ENCODE results near the gene ALKAL2.

ALKAL2 gene

DNA sequence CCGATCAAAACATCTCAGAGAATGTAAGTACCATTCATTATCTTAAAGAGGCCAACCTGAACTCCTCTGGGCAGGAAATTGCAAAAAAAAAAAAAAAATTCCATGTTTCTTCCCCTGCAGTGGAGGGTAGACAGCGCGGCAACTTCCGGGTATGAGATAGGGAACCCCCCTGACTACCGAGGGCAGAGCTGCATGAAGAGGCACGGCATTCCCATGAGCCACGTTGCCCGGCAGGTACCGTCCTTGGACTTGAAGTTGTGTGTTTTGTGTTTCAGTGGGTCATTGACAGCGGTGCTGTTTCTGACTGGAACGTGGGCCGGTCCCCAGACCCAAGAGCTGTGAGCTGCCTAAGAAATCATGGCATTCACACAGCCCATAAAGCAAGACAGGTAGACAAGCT lies 16.0 kb downstream of the ALKAL2 start:
- no peak overlapping the region for H3K4me3 ChIP-seq (ENCODE audit: low read depth, low read length)

DNA sequence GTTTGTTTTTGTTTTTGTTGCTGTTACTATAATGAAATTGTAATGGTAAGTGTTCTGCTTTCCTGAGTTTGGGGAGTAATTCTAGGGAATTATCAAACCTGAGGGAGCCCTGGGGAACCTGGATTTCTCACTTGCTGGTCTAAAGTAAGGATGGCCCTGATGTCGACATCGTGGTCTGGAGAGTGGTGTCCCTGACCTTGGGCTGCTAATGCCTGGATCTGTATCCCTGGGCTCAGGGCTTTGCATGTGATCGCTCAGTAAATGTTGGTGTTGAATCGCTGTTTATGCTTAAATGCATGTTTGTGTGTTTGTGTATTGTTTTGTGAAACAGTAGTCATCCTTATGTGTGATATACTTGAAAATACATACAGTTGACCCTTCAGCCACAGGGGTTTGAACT lies 17.0 kb downstream of the ALKAL2 start:
- no peak overlapping the region for H3K4me3 ChIP-seq (ENCODE audit: low read depth, low read length)

DNA sequence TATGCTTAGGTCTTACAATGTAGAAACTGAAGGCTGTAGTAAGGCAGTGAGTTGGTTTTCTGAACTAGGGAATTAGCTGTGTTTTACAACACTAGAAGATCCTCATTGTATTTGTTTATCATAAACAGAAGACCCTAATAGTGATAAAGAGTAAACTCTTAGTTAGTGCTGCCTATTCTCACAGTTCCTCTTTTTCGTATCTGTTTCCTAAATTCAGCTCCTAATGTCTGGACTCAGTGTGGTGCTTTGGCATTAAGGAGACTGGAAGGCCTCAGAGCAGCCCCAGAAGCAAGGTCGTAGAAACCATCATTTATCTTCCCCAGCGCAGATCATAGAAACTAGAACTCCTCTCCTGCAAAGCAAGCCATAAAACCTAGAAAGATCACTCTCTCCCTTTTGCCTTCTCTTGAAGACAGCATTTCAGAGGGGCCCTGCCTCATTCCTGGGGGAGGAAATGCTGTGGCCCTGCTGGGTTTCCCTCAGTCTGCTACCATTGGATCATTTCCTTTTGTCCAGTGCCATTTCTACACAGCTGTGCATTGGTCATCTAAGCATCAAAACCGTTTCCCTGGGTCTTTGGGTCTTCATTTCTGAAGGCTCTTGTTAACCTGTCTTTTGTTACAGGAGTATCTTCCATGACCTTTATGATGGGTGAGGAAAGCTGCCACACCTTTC lies 18.4 kb downstream of the ALKAL2 start:
- no peak overlapping the region for H3K4me3 ChIP-seq (ENCODE audit: low read depth, low read length)

DNA sequence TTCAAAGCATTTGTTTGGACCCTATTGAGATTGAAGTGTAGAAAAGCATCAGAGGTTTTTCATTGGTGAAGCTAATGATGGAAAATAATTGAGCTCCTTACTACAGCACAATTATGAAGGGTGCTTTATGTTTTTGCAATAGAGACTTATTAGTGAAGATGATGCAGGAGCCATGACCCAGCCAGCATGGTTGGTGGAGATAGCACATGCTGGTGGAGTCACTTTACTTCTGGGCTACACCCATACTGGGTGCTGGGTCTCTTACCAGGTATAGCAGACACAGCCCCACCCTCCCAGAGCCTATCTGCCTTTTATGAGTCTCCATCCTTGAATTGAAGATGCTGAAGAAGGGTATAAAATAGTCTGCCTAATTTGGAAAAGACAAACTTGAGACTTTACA lies 19.6 kb downstream of the ALKAL2 start:
- no peak overlapping the region for H3K4me3 ChIP-seq (ENCODE audit: low read depth, low read length)

DNA sequence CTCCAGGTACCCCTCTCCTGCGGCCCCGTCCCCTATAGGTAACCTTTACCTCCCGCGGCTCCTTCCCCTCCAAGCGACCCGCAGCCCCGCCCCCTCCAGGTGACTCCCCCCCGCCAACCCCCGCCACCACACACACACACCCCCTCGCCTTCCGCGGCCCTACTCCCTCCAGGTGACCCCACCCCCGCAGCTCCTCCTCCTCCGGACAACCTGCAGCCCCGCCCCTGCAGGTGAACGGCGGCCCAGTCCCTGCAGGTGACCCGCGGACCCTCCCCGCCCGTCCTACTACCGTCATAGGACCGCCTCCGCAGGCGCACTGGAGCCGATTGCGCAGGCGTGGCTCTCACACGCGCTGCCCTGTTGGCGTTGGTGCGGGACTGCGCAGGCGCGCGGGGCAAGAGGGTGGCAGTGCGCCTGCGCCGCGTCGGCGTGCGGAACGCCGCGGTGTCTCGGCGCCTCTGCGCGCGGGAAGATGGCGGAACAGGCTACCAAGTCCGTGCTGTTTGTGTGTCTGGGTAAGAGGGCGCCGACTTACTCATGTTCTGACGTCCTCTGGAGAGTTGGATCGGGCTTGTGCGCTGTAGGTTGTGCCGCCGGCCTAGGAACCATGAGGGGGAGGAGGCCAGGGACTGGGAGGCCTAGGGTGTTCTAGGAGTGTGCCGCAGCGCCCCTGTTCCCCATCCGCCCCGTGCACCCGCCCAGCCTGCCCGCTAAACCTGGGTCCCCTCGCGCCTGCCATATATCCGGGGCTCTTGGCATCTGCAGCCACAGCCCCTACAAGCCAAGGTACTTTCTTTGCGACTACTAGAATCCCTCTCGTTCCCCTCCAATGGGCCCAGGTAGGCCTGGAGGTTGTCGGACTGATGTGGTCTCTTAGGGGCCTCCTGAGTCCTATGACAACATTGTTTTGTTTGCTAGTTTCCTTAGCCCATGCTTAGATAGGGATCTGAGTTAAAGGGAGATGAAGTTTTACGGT lies 23.1 kb downstream of the ALKAL2 start, which contains the start of gene ACP1:
Gene ACP1, plus strand, starts transcription at position 455 of the 976 bp plus-strand sequence. Its CDS starts 18 bp downstream, at position 473.
- peak within 1 kb of the TSS; percentile 98 for H3K4me3 ChIP-seq (ENCODE audit: low read depth, low read length)

DNA sequence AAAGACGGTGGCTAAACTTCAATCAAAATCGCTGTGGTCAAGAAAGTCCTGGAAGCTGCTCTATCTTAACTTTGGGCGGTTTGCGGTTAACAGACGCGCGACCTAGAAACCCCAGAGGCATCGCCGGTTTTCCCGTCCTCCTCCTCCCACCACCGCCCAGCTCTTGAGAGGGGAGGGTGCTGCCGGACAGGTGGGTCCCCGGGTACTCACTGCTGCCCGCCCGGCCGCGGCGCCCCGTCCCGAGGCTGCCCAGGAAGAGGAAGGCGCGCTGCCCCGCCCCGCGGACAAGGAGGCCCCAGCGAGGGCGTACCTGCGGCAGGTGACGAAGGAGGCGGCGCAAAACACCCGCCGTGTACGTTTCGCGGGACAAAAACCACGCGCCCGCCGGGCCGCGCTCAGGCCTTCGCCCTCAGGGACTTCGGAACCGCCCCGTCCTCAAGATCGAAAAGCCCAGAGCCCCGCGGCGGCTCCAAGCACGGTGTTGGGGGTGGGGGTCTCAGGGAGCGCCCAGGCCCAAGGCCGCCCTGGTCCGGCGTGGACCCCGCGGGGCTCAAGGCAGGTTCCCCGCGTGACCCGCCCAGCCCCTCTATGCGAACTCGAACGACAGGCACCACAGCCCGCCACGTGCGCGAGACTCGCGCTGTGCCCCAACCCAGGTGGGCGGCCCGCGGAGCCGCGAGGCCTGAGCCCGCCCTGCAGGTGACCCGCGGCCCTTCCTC lies 24.0 kb downstream of the ALKAL2 start, which contains the start of gene SH3YL1:
Gene SH3YL1, minus strand, starts transcription at position 259 of the 719 bp plus-strand sequence. Its CDS starts 48 bp downstream, at position 211.
- peak within 1 kb of the TSS; percentile 98 for H3K4me3 ChIP-seq (ENCODE audit: low read depth, low read length)

DNA sequence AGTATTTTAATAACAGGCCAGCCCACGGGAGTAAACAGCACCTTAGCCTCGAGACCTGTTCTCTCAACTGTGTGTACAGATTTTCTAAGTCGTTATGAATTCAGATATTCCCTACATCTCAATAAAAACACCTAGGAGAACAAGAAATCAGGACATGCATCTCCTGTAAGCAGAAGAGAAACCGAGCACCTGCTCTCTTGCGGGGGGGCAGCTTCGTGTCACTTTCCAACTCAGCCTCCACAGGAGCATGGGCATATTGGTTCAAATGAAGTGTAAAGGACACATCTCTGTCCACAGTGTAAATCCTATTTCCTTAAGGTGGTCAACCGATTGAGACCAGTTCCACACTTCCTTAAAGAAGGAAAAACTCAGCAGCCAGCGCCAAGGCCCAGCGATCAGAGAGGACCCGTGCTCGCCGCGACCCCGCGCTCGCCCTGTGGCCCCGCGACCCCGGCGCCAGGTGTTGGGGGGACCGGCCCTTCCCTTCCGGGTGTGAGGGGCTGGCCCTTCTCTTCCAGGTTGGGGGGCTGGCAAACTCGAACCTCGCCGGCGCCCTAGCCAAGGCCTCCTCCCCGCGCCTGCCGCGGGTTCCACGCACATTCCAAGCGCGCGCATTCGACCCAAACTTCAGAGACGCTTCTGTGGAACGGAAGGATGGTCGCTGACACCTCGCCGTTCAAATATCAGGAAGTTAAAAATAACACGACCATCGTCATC lies 24.7 kb downstream of the ALKAL2 start:
- H3K4me3 ChIP-seq (ENCODE audit: low read depth, low read length): peak overlapping the region; percentile 50

DNA sequence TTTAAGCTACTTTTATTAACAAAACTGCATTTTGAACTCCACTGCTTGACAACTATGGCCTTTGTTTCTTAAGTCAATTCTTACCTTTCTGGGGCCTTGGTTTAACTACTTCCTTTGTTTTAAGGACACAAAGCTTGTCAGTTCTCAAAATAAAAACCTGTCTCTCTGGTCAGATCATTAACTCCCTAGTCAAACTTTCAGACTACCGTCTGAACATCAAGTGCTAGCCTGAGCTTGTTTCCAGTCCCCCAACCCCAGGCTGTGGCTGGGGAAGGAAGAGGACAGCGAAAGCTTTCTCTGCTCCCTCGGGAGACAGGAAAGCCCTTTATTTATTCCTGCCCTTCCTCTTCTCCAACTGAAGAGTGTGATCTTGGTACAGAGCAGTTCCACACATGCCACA lies 25.8 kb downstream of the ALKAL2 start:
- H3K4me3 ChIP-seq (ENCODE audit: low read depth, low read length): no peak overlapping the region

DNA sequence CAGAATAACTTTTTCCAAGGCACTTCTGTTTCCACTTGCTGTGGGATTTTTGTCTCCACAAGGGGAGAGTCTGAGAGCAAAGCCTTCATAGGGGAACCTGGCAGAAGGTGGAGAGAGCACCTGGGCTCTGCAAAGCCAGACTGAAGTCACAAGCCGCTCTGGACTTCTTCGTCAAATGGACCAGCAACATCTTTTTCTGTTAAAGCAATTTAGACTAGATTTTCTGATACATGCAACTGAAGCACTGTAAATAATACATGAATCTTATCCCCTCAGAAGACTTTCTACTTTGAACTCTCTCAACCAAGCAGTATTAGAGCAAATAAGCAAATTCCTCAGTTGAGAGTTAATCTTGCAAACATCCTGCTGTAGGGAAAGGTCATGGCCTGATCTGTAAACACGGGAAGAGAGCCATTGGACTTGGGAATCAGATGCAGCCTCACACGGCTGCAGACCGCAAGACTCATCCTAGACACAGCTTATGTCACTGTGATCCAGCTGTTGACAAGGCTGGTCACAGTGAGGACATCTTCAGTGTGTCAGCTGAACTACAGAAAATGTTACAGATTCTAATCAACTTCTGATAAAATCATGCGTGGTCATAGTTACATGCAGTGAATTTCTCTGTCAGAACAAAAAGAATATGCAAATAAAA lies 27.3 kb downstream of the ALKAL2 start:
- no peak overlapping the region for H3K4me3 ChIP-seq (ENCODE audit: low read depth, low read length)

DNA sequence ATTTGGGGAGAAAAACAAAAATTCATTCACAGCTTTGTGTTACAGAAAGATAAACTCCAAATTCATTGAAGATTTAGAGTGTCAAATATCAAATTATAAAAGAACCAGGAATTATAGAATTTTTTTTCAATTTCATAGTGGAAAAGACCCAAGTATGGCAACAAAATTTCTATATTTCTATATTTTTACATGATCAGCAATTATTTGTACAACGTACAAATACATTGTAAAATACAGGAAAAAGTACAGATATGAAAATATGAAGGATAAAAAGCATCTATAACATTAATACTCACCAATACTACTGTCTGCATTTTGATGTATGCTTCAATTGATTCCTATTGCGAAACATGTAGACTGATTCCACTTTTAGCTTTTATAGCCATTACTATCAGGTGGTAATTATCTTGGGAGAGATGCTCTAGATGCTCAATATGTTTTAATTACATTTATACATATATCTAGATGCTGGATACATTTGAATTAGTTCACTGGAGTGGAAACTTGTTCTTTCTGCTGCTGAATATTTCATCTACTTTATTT lies 28.0 kb downstream of the ALKAL2 start:
- H3K4me3 ChIP-seq (ENCODE audit: low read depth, low read length): no peak overlapping the region

DNA sequence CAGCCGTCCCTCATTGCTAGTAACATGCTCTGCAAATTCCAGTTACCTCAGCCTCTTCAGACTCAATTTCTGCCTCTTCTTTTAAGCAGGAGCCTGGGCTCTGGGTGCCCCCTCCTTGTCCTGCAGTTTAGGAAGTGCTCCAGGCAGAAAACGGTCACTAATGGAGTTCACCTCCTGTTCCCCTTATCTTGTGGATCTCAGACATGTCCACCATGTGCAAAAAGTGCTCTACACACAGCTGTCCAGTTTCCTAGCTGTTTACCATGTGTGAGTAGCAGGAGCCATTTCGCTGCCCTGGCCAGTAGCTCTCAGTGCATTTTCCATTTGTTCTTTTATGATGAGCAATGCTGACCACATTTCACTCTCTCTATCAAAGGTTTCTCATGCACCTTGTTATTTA lies 29.0 kb downstream of the ALKAL2 start:
- no peak overlapping the region for H3K4me3 ChIP-seq (ENCODE audit: low read depth, low read length)

DNA sequence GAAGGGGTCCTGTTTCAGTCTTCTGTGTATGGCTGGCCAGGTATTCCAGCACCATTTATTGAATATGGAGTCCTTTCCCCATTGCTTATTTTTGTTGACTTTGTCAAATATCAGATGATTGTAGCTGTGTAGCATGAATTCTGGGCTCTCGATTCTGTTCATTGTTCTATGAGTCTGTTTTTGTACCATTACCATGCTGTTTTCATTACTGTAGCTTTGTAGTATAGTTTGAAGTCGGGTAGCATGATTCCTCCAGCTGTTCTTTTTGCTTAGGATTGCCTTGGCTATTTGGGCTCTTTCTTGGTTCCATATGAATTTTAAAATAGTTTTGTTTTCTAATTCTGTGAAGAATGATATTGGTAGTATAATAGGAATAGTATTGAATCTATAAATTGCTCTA lies 30.0 kb downstream of the ALKAL2 start:
- no peak overlapping the region for H3K4me3 ChIP-seq (ENCODE audit: low read depth, low read length)

DNA sequence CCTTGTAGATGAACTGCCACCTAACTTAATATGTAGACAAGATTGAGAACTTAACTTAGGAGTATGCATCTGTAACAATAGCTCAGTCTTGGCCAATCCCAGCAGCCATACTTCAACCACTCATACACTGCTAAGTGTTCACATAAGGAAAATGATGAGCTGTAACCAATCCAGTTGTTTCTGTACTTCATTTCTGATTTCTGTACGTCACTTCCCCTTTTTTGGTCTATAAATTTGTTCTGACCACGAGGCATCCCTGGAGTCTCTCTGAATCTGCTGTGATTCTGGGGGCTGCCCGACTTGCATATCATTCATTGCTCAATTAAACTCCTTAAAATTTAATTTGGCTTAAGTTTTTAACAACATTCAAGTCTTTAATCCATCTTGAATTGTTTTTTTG lies 30.5 kb downstream of the ALKAL2 start:
- H3K4me3 ChIP-seq (ENCODE audit: low read depth, low read length): no peak overlapping the region

DNA sequence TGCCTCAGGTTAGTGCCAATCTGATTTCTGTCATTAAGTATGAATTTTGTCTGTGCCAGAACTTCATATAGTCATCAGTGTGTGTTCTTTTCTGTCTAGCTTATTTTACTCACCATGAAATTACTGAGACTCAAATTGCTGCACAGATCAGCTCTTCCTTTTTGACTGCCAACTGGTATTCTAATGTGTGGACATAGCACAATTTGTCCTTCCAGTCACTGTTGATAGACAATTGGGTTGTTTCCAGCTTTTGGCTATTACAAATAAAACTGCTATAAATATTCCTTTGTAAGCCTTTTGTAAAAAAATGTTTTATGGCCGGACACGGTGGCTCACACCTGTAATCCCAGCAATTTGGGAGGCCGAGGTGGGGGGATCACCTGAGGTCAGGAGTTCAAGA lies 31.8 kb downstream of the ALKAL2 start:
- no peak overlapping the region for H3K4me3 ChIP-seq (ENCODE audit: low read depth, low read length)

DNA sequence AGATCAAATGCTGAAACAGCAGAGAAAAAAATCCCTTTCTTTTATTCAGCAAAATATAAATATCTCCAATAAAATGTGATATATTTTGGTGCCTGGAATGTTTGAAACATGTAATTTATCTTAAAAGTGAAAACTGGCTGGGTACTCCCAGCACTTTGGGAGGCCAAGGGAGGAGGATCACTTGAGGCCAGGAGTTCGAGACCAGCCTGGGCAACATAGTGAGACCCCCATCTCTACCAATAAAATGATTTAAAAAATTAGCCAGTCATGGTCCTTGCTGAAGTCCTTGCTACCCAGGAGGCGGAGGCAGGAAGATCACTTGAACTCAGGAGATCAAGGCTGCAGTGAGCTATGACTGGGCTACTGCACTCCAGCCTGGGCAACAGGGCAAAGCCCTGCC lies 32.7 kb downstream of the ALKAL2 start:
- H3K4me3 ChIP-seq (ENCODE audit: low read depth, low read length): no peak overlapping the region

DNA sequence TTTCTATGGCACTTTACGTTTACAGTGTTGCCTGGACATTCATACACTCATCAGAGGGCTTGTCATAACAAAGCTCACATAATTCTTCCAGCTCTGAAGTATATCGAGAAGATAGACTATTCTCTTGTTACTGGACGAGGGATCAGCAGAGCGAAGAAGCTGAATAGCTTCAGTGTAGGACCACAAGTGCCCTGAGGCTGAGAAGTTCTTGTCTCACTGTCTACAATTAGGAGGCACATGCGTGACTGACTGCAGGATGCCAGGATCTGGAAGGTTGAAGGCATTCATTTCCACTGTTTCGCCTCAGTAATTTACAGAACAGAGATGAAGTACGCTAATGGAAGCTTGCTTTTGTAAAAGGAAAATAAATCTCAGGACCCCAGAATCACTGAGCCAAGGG lies 33.6 kb downstream of the ALKAL2 start:
- no peak overlapping the region for H3K4me3 ChIP-seq (ENCODE audit: low read depth, low read length)

DNA sequence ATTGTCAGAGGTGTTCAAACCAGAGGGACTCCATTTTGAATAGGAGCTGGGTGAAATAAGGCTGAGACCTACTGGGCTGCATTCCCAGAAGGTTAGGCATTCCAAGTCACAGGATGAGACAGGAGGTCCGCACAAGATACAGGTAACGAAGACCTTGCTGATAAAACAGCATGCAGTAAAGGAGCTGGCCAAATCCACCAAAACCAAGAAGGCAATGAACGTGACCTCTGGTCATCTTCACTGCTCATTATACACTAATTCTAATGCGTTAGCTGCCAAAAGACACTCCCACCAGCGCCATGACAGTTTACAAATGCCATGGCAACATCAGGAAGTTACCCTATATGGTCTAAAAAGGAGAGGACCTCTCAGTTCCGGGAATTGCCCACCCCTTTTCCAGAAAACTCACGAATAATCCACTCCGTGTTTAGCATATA lies 34.7 kb downstream of the ALKAL2 start:
- no peak overlapping the region for H3K4me3 ChIP-seq (ENCODE audit: low read depth, low read length)

DNA sequence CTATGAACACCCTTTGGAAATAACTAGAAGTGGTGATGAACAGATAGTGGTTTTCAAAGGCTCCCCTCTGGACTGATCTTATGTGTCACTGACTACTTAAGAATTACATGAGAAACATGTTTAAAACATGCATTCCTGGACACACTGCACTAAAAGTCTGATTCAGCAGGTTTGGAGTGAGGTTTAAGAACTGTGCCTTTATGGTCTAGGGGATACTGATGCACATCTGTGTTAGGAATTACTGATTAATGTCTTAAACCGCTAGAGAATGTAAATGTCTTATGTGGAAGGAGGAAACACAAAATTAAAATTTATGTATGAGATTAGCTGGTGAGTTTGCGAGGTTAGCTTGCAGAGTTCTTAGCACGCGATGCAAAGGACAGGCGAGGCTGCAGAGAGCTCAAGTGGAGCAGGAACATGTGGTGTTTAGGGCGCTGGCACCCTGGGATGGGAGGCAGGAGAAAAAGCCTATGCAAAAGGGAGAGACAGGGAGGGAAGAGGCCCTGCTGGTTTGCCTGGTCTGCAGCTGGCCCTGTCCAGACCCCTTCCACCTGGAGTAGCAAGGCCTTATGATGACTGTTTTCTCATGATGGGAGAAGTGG lies 35.8 kb downstream of the ALKAL2 start:
- H3K4me3 ChIP-seq (ENCODE audit: low read depth, low read length): no peak overlapping the region

DNA sequence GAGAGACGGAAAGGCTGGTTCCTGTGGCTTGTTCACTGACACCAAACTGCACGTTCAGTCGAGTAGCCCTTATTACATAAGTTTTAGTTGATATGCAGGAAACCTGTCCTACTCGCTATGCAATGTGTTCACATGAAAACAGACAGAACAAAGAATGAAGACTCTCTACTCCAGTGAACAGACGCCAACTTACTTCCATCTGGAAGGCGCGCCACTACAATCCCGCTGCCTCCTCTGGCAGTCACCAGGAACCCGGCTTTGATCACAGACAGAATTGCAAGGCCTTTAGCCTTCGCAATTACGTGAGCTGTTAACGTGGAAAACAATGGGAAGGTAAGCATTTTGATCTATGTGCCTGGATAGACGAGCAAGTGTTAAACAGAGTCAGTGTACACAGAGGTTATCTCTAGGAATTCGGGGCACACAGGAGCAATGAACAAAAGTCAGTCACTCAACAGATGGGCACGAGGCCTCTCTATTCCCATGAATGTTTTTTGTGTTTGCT lies 38.3 kb downstream of the ALKAL2 start:
- no peak overlapping the region for H3K4me3 ChIP-seq (ENCODE audit: low read depth, low read length)
